ENCODE measurements around the gene ATP11A.
"Not testable (repeated sequence)": the region's sequence is repeated elsewhere in the genome, so short reads cannot be mapped to it uniquely, and the experiment has no call there.

The ATP11A gene

DNA sequence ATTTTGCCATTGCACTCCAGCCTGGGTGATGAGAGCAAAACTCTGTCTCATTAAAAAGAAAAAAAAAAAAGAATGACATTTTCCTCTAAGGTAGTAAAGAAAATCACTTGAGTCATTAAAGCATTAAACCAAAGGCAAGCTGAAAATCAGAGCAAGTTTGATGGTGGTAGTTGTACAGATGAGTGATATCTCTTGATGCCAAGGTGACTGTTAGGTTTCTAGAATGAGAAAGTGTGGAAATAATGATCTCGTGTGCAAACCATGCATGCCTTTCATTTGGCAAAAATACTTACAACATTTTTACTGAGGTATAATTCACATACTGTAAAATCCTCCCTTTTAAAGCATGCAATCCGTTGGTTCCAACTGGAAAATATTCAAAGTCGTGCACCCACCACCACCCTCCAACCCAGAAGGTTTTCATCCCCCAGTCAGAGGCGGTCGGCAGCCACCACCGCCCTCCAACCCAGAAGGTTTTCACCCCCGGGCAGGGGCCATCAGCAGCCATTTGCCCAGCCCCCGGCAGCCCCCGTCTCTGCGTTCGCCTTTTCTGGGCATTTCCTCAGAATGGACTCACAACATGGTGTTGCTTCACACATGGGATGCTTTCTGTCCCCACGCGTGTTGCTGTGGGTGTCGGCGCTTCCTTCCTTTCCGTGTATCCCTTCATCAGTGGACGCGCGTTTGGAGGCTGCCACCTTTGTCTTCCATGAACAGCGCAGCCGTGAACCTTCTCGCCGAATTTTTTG is 90.2 kb downstream of the ATP11A start:
- DNase-seq (ENCODE audit: low read depth, low spot score): no peak
- no peak overlapping the region for H3K4me3 ChIP-seq (ENCODE audit: low read length)

DNA sequence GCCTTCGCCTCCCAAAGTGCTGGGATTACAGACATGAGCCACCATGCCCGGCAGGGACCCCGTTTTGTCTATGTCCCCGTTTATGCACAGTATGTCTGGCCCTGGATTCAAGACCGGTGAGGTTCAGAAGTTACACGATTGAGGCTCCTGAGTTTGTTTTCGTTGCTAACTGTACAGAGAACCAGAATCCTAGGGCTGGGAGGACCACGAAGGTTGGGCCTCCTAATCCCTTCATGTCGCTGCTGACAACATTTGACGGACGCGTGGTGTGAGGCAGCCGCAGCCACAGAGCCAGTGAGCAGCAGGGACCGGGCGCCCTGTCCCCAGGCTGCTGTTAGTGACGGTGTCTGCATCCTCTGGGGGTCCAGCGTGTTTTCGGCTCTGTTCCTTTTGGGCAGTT is 91.4 kb downstream of the ATP11A start:
- no peak for DNase-seq (ENCODE audit: low read depth, low spot score)
- H3K4me3 ChIP-seq (ENCODE audit: low read length): no peak overlapping the region

DNA sequence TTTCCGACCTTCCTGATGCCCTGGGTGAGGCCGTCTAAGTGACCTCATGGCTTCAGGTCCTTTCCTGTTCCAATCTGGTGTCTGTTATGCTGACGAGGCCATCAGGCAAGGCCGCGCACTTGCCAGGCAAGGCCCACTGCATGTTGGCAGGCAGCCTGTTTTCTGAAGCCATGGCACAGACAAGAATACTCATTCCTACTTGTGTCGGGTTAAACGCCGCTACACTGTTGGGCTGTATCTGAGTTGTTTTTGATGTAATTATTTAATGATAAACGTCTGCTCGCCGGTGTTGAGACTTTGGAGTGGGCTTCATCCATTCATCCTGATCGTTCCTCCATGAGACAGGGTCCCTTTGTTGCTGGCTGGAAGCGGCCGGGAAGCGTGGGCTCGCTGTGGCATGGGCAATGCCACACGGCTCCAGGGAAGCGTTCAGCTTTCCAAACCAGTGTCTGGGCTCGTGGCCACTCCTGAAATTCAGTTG is 92.1 kb downstream of the ATP11A start:
- H3K4me3 ChIP-seq (ENCODE audit: low read length): no peak overlapping the region
- no peak for DNase-seq (ENCODE audit: low read depth, low spot score)

DNA sequence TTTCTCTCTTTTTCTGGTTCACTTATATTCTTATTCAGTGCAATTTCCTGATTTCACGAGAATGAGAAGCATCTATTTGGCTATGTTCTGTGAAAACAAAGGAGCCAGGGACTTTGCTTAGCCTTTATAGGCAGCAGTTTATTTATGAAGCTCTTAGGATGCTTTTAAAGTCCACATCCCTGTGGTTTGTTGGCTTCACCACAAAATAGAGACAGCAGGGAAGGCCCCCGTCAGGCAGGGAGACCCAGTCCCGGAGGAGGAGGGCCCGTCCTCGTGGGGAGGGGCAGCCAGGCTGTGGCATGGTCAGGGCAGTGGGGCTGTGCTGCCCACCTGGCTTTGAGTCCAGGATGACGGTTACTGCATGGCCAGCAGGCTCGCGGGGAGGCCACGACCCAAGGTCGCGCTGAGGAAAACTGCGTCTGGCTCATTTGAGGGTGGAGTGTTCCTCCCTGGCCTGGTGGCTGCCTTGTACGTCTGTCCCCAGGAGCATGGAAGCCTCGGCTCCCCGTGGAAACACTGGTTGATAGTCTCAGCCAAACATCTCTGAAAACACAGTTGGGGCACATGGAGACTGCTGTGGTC is 92.7 kb downstream of the ATP11A start:
- no peak for DNase-seq (ENCODE audit: low read depth, low spot score)
- no peak overlapping the region for H3K4me3 ChIP-seq (ENCODE audit: low read length)

DNA sequence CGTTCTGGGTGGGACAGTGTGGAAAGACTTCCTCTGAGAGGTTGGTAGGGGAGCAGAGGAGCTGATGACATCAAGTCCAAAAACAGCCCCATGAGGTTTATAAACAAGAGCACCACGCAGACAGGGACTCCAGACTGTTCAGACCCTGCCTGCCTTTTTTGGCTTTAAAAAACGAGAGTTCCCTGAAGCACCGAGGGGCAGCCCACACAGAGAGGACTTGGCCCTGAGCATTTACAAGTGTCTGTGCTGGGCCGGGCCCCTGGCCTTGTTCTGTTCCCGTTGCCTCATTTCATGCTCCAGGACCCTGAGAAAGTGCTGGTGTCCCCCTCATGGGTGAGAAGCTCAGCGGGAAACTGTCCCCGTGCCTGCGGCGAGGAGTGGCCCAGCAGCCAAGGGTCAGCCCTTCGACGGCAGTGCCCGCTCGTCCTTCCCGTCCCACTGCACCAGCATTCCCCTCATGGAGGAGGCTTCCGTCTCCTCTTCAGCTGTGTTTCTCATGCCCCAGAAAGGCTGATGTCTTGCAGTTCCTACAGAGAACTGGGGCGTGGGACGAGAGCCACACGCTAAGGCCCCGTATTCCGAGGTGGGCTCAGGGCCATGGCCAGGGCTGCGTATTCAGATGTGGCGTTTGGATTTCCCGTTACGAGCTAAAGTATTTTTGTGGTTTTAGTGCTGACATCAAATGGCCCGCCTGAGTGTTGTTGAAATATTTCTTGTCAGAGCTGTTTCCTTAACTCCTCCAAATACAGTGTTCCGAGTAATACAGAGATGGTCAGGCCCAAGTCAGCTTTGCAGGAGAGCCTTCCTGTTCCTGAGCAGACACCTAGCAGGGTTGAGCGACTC is 93.5 kb downstream of the ATP11A start:
- H3K4me3 ChIP-seq (ENCODE audit: low read length): no peak overlapping the region
- no peak for DNase-seq (ENCODE audit: low read depth, low spot score)

DNA sequence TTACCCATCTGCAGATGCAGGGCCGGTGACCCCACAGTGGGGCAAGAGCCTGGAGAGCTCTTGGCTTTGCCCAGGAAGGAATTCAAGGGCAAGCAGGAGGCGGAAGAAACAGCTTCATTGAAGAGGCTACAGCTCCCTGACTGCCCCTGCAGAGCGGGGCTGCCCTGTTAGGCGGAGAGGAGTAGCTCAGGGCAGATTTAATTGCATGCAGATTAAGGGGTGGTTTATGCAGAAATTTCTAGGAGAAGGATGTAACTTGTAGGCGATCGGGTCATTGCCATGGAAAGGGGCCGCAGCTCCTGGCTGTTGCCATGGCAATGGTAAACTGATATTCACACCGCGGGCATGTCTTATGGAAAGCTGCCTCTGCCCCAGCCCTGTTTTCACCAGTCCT is 94.1 kb downstream of the ATP11A start:
- H3K4me3 ChIP-seq (ENCODE audit: low read length): no peak overlapping the region
- DNase-seq (ENCODE audit: low read depth, low spot score): no peak

DNA sequence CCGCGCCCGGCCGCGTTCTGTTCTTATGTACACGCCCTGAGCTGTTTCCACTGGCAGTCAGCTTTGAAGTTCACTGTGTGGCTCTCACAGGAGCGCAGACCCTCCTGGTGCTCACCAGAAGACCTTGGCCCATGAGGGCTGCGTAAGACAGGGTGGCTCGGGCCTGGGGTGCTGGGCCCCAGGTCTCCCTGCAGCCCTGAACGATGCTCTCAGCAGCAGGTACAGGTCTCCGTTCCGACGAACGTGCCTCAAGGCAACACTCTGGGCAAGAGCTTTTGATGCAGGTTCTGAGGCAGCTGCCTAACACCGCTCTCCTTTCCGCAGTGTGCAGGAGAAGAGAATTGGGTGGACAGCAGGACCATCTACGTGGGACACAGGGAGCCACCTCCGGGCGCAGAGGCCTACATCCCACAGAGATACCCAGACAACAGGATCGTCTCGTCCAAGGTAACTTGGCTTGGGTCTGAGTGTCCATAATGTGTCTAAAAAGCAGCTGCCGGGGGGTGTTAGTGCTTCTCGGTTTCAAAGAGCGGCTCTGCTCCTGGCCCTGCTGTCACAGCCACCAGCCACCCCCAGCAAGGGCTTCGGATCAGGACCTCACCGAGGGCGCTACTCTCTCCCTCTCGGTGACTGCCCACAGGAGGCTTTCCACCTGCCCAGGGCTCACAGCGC is 95.1 kb downstream of the ATP11A start:
- H3K4me3 ChIP-seq (ENCODE audit: low read length): no peak overlapping the region
- DNase-seq (ENCODE audit: low read depth, low spot score): no peak

DNA sequence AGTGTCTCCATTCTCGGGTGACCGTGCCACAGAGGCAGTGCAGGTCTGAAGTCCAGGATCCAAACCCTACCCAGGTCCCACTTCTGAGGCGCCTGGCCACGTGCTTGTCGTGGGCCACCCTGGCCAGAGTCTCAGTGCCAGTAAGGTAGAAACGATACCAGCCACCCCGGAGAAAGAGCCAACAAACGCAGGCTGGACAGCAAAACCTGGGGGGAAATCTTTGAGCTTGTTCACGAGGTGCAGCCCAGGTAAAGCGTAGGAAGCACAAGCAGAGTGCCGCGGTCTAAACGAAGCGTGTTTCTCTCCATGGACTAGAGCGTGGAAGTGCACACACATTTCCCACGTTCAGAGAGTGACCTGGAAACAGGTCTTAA is 95.6 kb downstream of the ATP11A start:
- H3K4me3 ChIP-seq (ENCODE audit: low read length): no peak overlapping the region
- DNase-seq (ENCODE audit: low read depth, low spot score): no peak

DNA sequence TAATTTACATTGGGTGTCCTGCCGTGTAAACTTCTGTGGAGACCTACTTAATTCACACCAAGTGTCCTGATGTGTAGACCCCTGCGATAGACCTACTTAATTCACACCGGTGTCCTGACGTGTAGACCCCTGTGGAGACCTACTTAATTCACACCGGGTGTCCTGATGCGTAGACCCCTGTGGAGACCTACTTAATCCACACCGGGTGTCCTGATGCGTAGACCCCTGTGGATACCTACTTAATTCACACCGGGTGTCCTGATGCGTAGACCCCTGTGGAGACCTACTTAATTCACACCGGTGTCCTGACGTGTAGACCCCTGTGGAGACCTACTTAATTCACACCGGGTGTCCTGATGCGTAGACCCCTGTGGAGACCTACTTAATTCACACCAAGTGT is 97.0 kb downstream of the ATP11A start:
- not testable (repeated sequence) for H3K4me3 ChIP-seq (ENCODE audit: low read length); DNase-seq (ENCODE audit: low read depth, low spot score)

DNA sequence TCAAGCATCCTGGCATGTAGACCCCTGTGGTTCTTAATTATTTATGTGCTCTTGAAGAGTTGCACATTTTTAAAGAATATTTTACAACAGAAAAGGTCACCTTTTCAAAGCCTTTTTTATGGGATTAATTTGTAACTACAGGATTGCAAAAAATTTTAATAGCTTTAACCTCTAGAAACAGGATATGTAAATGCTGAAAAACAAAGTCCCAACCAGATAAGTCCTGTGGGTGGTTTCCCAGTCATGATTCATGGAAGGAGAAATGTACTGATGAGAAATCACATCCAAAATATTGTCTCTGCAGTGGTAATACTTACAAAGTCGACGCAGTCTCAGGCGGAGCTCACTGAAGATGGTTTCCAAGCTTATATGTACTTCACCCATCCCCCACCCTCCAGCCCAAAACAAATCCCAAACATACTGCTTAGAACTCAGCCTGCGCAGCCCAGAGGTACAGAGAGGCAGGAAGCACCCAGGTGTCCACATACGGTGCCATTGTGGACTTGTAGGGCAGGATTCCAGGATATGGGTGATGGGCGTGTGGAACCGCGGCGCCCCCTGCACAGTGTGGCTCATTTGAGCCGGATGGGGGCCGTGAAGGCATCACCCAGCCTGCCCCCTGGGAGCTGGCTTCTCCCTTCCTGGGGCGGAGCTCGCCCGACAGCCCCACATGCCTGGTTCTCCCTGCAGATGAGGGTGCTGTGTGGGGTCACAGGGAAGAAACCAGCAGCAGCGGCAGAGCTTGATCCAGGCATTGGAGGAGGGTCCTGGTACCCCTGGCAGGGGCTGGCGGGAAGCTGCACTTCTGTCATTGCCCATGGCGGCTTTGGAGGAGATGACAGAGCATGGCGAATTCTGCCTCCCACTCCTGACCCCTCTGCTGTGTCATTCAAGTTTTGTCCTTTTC is 101.2 kb downstream of the ATP11A start:
- H3K4me3 ChIP-seq (ENCODE audit: low read length): no peak overlapping the region
- DNase-seq (ENCODE audit: low read depth, low spot score): no peak

DNA sequence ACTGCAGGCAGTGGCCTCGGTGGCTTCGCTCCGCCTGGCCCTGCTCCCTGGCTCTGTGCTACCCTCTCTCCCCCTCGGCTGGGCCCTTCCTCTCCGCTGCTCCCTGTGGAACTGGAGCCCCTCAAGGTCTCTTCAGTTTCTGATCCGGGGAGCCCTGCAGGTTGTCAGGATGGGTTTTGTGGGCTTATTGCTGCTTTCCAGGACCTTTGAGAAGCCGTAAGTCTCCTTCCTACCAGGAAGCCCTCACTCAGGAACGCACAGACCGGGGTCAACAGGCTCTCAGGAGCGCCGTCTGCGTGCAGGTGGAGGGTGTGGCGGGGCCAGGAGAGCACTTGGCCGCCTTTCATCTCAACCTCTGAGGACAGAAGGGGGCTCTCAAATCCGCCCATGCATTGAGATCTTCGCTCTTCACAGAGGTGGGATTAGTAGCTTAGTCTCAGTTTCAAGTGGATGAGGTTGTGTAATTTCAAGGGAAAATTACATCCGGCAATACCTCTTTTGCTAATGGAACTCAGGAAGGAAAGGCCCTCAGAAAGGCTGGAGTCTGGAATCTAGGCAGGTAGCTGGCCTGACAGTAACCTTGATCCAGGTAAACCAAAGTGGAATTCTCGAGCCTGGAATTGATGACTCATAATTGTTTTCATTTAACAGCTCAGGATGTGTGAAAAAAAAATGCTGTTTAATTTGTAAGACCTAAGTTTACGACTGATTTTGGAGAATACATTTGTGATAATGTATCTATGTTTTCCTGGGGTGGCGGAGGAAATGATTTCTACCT is 102.0 kb downstream of the ATP11A start:
- no peak overlapping the region for H3K4me3 ChIP-seq (ENCODE audit: low read length)
- DNase-seq (ENCODE audit: low read depth, low spot score): no peak

DNA sequence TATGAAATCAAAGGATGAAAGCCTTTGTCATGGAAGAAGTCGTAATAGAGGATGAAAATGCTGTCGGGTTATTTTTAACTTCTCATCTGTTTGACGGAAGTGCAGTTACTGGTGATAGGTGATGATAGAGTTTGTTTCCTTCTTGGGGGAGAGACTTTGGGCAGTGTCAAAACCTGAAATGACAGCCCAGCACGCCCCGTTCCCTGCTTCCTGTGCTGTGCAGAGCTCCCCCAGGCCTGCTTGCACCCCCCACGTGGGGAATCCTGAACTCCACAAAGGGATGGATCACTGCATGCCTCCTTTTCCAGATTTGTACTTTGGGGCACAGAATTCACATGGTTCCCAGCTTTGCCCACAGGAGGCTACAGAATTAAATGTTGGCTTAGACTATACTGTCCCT is 102.7 kb downstream of the ATP11A start:
- H3K4me3 ChIP-seq (ENCODE audit: low read length): no peak overlapping the region
- no peak for DNase-seq (ENCODE audit: low read depth, low spot score)

DNA sequence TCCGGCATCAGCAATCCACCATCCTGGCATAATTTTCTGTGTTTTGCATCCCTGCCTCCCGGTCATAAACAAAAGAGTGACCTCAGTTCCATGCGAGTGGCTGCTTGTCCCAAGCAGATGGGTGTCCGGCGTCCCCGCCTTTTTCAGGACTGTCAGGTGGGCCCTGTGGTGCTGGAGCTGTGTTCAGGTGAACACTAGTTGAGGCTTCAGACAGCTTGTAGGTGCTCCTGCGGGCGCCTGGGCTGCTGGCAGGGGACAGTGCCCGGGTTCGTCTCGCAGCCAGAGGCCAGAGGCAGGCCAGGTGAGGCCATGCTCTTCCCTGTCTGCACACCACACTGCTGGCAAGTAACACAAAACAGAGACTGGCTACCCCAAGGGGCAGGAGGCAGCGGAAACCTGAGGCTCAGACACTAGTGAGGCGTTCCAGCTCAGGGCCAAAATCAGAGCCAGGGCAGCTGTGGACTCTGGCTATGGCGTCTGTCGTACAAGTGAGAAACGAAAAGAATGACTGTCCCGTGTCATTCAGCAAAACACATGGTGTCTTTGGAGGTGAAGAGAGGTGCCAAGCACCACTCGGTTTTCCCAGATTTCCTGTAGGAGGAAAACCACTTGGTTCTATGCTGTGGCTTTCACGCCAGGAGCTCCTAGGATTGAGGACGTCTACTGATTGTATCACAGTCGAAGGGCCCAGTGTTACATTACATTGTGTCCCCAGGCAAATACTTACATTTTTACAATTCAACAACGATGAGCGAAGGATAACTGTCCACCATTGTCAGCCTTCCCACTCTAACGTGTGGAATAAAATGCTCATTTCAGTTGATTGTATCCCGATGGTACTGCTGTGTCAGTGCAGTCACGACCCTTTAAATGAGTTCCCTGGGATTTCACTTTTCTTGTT is 104.0 kb downstream of the ATP11A start:
- H3K4me3 ChIP-seq (ENCODE audit: low read length): no peak overlapping the region
- no peak for DNase-seq (ENCODE audit: low read depth, low spot score)

DNA sequence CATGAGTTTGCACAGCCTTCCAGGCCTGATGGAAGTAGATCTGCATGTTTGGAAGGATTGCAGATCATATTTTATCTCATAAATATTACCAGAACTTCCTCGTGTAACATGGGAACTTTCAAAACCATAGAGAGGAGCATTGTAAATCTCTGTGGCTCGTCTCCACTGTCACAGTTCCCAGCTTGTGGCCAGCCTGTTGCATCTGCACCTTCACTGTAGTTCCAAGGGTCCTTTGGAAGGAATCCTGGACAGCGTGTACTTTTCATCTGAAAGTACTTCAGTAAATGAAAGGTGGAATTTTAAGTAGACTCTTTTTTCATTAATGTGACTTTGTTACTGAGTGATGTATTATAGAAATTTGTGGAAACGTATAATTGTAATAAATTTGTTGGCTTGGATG is 105.4 kb downstream of the ATP11A start:
- no peak overlapping the region for H3K4me3 ChIP-seq (ENCODE audit: low read length)
- DNase-seq (ENCODE audit: low read depth, low spot score): no peak

DNA sequence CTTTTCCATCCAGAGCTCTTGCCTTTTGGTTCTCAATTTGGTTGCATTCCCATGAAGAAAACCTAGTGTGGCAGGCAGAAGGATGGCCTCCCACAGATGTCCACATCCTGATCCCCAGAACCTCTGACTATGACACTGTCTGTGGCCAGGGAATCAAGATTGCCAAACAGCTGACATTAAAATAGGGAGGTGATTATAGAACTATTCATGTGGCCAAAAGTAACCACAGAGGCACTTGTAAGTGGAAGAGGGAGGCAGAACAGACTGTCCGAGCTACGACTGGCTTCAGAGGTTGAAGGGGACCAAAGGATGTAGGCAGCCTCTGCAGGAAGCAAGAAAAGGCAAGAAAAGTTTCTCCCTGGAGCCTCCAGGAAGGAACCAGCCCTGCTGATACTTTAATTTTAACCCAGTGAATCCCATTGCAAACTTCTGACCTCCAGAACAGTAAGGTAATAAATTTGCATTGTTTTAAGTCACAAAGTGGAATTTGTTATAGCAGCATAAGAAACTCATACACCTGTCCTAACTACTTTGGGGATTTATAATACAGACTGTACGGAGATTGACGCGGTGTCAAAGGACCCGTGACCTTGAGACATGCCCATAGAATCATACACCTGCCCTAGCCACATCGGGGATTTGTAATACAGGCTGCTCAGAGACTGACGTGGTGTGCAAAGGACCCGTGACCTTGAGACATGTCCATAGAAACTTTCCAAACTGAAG is 106.5 kb downstream of the ATP11A start:
- DNase-seq (ENCODE audit: low read depth, low spot score): no peak
- H3K4me3 ChIP-seq (ENCODE audit: low read length): no peak overlapping the region

DNA sequence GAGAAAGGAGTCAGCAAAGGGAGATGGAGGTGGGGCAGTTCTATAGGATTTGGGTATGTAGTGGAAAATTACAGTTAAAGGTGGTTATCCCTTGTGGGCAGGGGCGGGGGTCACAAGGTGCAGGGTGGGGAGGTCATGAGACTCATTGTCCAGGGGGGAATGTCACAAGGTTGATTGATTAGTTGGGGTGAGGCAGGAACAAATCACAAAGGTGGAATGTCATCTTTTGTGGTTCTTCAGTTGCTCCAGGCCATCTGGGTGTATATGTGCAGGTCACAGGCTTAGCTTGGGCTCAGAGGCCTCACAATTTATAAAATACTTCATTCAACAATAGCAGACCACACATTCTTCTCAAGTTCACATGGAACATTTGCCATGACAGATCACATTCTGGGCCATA is 109.6 kb downstream of the ATP11A start:
- DNase-seq (ENCODE audit: low read depth, low spot score): no peak
- H3K4me3 ChIP-seq (ENCODE audit: low read length): no peak overlapping the region
